Measurements from ENCODE around the gene SPRED1.

DNA sequence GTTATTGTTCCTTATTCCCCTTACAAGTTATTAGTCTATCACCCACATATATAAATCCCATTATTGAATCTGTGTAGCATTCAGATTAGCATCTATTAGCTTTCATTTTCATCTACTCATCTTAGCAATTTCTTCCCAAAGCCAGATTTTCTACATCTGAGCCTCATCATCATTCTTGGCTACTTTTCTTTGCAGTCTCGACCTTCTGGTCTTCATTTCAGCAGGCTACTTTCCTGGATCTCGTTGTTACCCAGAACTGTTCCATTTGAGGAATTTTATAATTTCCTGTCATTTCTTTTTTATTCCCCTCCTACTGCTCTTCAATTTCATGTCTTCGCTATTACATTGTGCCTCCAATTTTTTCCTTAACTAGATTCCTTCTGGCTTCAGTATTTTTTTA is 51.8 kb downstream of the SPRED1 start:
- TF ChIP-seq, protein P1, sequence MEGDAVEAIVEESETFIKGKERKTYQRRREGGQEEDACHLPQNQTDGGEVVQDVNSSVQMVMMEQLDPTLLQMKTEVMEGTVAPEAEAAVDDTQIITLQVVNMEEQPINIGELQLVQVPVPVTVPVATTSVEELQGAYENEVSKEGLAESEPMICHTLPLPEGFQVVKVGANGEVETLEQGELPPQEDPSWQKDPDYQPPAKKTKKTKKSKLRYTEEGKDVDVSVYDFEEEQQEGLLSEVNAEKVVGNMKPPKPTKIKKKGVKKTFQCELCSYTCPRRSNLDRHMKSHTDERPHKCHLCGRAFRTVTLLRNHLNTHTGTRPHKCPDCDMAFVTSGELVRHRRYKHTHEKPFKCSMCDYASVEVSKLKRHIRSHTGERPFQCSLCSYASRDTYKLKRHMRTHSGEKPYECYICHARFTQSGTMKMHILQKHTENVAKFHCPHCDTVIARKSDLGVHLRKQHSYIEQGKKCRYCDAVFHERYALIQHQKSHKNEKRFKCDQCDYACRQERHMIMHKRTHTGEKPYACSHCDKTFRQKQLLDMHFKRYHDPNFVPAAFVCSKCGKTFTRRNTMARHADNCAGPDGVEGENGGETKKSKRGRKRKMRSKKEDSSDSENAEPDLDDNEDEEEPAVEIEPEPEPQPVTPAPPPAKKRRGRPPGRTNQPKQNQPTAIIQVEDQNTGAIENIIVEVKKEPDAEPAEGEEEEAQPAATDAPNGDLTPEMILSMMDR (IDR thresholded peaks at IDR 0.05), result no peak
- no peak for TF ChIP-seq POLR2A (IDR thresholded peaks at IDR 0.05)
- no peak for TF ChIP-seq EP300 (IDR thresholded peaks at IDR 0.05; ENCODE audit: low read depth)
- no peak for TF ChIP-seq POLR2AphosphoS5 (IDR thresholded peaks at IDR 0.05)
